ENCODE data around the gene VMA21. TPM values are rescaled to one million over a fixed set of nuclear protein-coding genes. Genes with fewer than 3 reads are reported as not detected.
A peak's percentile ranks its signal among the peaks of the same experiment; 100 is the strongest.

Gene VMA21
- total RNA-seq, 1 experiment from 2014 or later: 59.7 TPM

- BruUV-seq (replicated peaks): no TSS peak
- no peak overlapping the region for H3K4me3 ChIP-seq (ENCODE audit: low read depth, low read length, poor library complexity, severe bottlenecking)
- ChIA-PET POLR2A (ENCODE audit: low non-redundant PET) (no interaction called here), CTCF (interaction anchor here (0.8 kb wide), 1 partner anchor 208 kb away, joined by 3 read pairs; no protein-coding TSS in a partner anchor)
- H3K4me1 ChIP-seq (ENCODE audit: insufficient read depth, low read length, poor library complexity, severe bottlenecking): no peaks in the 10 kb centered on the region
- H3K27me3 ChIP-seq (replicated peaks; ENCODE audit: insufficient read depth, low read depth, low read length, poor library complexity): peaks cover 7% of the 10 kb centered on the region
- peak; percentile 41 for DNase-seq (ENCODE audit: low spot score)
- no peaks in the 10 kb centered on the region for H3K9me3 ChIP-seq (ENCODE audit: low read depth, low read length, poor library complexity, severe bottlenecking)
- no peaks in the 10 kb centered on the region for H3K36me3 ChIP-seq (ENCODE audit: insufficient read depth, low read length, poor library complexity, severe bottlenecking)
- no peak for TF ChIP-seq EZH2 (IDR thresholded peaks at IDR 0.05; ENCODE audit: borderline replicate concordance, low read depth, low read length, poor library complexity, severe bottlenecking)
- peak; percentile 83 for TF ChIP-seq CTCF (conservative IDR thresholded peaks at IDR 0.05; ENCODE audit: low read depth, low read length)
- intact Hi-C loops (cut with micrococcal nuclease; ENCODE audit: unreplicated experiment): loop anchor here (1.0 to 10.0 kb wide), 2 partner anchors 209 to 325 kb away; no protein-coding TSS in a partner anchor
- H3K27ac ChIP-seq (ENCODE audit: low read depth, low read length, poor library complexity, severe bottlenecking): no peak overlapping the region
These were observed 36.8 kb upstream of the VMA21 start for GRCh38 chrX:151359931-151360871.

- ChIA-PET CTCF (no interaction called here), POLR2A (ENCODE audit: low non-redundant PET) (no interaction called here)
- TF ChIP-seq EZH2 (IDR thresholded peaks at IDR 0.05; ENCODE audit: borderline replicate concordance, low read depth, low read length, poor library complexity, severe bottlenecking) (no peak), CTCF (conservative IDR thresholded peaks at IDR 0.05; ENCODE audit: low read depth, low read length) (no peak)
- Histone ChIP-seq H3K27me3 (replicated peaks; ENCODE audit: insufficient read depth, low read depth, low read length, poor library complexity) (peaks cover 5% of the 10 kb centered on the region), H3K9me3 (ENCODE audit: low read depth, low read length, poor library complexity, severe bottlenecking) (no peaks in the 10 kb centered on the region), H3K4me1 (ENCODE audit: insufficient read depth, low read length, poor library complexity, severe bottlenecking) (no peaks in the 10 kb centered on the region), H3K36me3 (ENCODE audit: insufficient read depth, low read length, poor library complexity, severe bottlenecking) (no peaks in the 10 kb centered on the region), H3K4me3 (ENCODE audit: low read depth, low read length, poor library complexity, severe bottlenecking) (no peak overlapping the region), H3K27ac (ENCODE audit: low read depth, low read length, poor library complexity, severe bottlenecking) (no peak overlapping the region)
- intact Hi-C loops (cut with micrococcal nuclease; ENCODE audit: unreplicated experiment): no loop called here
- no peak for DNase-seq (ENCODE audit: low spot score)
- BruUV-seq (replicated peaks): no TSS peak
These were observed 33.7 kb upstream of the VMA21 start for GRCh38 chrX:151363316-151363715.

- Histone ChIP-seq H3K27ac (ENCODE audit: low read depth, low read length, poor library complexity, severe bottlenecking) (no peak overlapping the region), H3K4me3 (ENCODE audit: low read depth, low read length, poor library complexity, severe bottlenecking) (no peak overlapping the region), H3K27me3 (replicated peaks; ENCODE audit: insufficient read depth, low read depth, low read length, poor library complexity) (no peaks in the 10 kb centered on the region), H3K36me3 (ENCODE audit: insufficient read depth, low read length, poor library complexity, severe bottlenecking) (no peaks in the 10 kb centered on the region), H3K4me1 (ENCODE audit: insufficient read depth, low read length, poor library complexity, severe bottlenecking) (no peaks in the 10 kb centered on the region), H3K9me3 (ENCODE audit: low read depth, low read length, poor library complexity, severe bottlenecking) (no peaks in the 10 kb centered on the region)
- no peak for DNase-seq (ENCODE audit: low spot score)
- ChIA-PET CTCF (interaction anchor here (0.6 kb wide), 1 partner anchor 283 kb away, joined by 3 read pairs; no protein-coding TSS in a partner anchor), POLR2A (ENCODE audit: low non-redundant PET) (no interaction called here)
- no TSS peak for BruUV-seq (replicated peaks)
- no peak for TF ChIP-seq CTCF (conservative IDR thresholded peaks at IDR 0.05; ENCODE audit: low read depth, low read length)
- no peak for TF ChIP-seq EZH2 (IDR thresholded peaks at IDR 0.05; ENCODE audit: borderline replicate concordance, low read depth, low read length, poor library complexity, severe bottlenecking)
- intact Hi-C loops (cut with micrococcal nuclease; ENCODE audit: unreplicated experiment): no loop called here
These were observed 31.4 kb upstream of the VMA21 start for GRCh38 chrX:151365579-151365978.

Data from A673 (cell line).